H1 (cell line): ENCODE data around the gene HMCES. TPM values are rescaled to one million over a fixed set of nuclear protein-coding genes. Genes with fewer than 3 reads are reported as not detected.

Experiments used
- CBX8 ChIP-seq: fragments of 300-800, 300-1000 bp; sonication (generic); IDR thresholded peaks from 2 replicates; pipeline ENCODE4 v1.7.1; 2016; ENCODE audit warnings: low read depth, low read length, borderline replicate concordance
- EZH2 ChIP-seq: fragments of 200-600 bp; sonication (generic); IDR thresholded peaks from 2 replicates; pipeline ENCODE4 v1.7.1; 2012; ENCODE audit warnings: low read depth, mild to moderate bottlenecking, moderate library complexity, low read length, inconsistent platforms; ENCODE audit not compliant: severe bottlenecking
- POLR2A ChIP-seq, 2 experiments: IDR thresholded peaks; 1 replicate in 1 of 2; 2 replicates in 1 of 2; pipeline ENCODE4 v1.6.1; 2011; ENCODE audit warnings: low read depth in 2 of 2, low read length in 2 of 2, mild to moderate bottlenecking in 2 of 2; ENCODE audit errors: control extremely low read depth in 1 of 2
- SIX5 ChIP-seq: IDR thresholded peaks from 2 replicates; pipeline ENCODE4 v1.6.1; 2011; ENCODE audit warnings: mild to moderate bottlenecking, low read depth, low read length
- USF2 ChIP-seq: IDR thresholded peaks from 2 replicates; pipeline ENCODE4 v1.6.1; 2011; ENCODE audit warnings: low read length, improper control_type of control experiment
- polyA plus RNA-seq, 7 experiments: library from polyadenylated mRNA; depleted of rRNA in 3 of 7; stranded (reverse) in 5 of 7; unstranded in 2 of 7; fragments of >200 nt in 5 of 7; fragments of 200-250 nt in 2 of 7; gene quantifications; 1 replicate in 5 of 7; 2 replicates in 1 of 7; 4 replicates in 1 of 7; pipeline versions ENCODE4 v1.2.1 to v1.2.3, GENCODE V29; 2011 to 2013; ENCODE audit warnings: missing spikeins in 2 of 7, mixed read lengths in 2 of 7
- total RNA-seq: library from RNA; stranded (reverse); fragmentation: NEBNext Ultra II Directional; extraction: Animal tissue kit (Norgen Biotek cat#: 25700); gene quantifications from 2 replicates; pipeline ENCODE4 v1.2.1, GENCODE V29; 2021
- TF ChIP-seq, protein P1 (sequence below): IDR thresholded peaks from 2 replicates; pipeline ENCODE4 v1.6.1; 2012; ENCODE audit warnings: low read length, inconsistent platforms

The HMCES gene
- total and polyA plus RNA-seq, 2 of the 8 experiments (the other 6 are each of a cell fraction or from before 2014, with no cell fraction given), result 27.6 to 49.5 TPM

- TF ChIP-seq EZH2, result no peak
- no peak for TF ChIP-seq CBX8
- TF ChIP-seq USF2, result no peak
- TF ChIP-seq SIX5, result no peak
- TF ChIP-seq POLR2A (IDR thresholded peaks at IDR 0.05; ENCODE audit: control extremely low read depth in 1 of 2, low read depth in 2 of 2, low read length in 2 of 2), result no peak
- TF ChIP-seq, protein P1, sequence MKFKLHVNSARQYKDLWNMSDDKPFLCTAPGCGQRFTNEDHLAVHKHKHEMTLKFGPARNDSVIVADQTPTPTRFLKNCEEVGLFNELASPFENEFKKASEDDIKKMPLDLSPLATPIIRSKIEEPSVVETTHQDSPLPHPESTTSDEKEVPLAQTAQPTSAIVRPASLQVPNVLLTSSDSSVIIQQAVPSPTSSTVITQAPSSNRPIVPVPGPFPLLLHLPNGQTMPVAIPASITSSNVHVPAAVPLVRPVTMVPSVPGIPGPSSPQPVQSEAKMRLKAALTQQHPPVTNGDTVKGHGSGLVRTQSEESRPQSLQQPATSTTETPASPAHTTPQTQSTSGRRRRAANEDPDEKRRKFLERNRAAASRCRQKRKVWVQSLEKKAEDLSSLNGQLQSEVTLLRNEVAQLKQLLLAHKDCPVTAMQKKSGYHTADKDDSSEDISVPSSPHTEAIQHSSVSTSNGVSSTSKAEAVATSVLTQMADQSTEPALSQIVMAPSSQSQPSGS, result no peak
These were observed 68.8 kb downstream of the HMCES start (continued) for GRCh38 chr3:129347458-129347845.
